ENCODE data around the gene RNU4-1.

- peak; percentile 70 to 79 for TF ChIP-seq CTCF (IDR thresholded peaks at IDR 0.05; ENCODE audit: extremely low read depth in 1 of 2, insufficient read depth in 1 of 2, low read depth in 1 of 2, low read length in 2 of 2)
- TF ChIP-seq, protein P1, sequence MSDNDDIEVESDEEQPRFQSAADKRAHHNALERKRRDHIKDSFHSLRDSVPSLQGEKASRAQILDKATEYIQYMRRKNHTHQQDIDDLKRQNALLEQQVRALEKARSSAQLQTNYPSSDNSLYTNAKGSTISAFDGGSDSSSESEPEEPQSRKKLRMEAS (IDR thresholded peaks at IDR 0.05; ENCODE audit: insufficient read depth, insufficient read length): no peak
- peak; percentile 57 for TF ChIP-seq POLR2AphosphoS5 (IDR thresholded peaks at IDR 0.05; ENCODE audit: insufficient read depth, low read depth, low read length)
- peak; percentile 55 for TF ChIP-seq POLR2A (IDR thresholded peaks at IDR 0.05; ENCODE audit: low read depth, low read length)
- no peak for TF ChIP-seq JUN (IDR thresholded peaks at IDR 0.05; ENCODE audit: borderline replicate concordance, insufficient read depth, insufficient read length, low read depth)
- TF ChIP-seq EZH2 (IDR thresholded peaks at IDR 0.05; ENCODE audit: borderline replicate concordance, low read depth, low read length, severe bottlenecking): no peak
- TF ChIP-seq MYC (IDR thresholded peaks at IDR 0.05; ENCODE audit: low read depth, low read length): no peak
- no peak for TF ChIP-seq GATA2 (IDR thresholded peaks at IDR 0.05; ENCODE audit: insufficient read depth, insufficient read length, low read depth, low read length)
- no peak for TF ChIP-seq FOS (IDR thresholded peaks at IDR 0.05; ENCODE audit: borderline replicate concordance, insufficient read depth, low read length)
Observed at GRCh38 chr12:120265473-120266179, 27.4 kb downstream of the RNU4-1 start, which contains the start of gene PXN.
